GM20000 (cell line): ENCODE measurements around the gene ST6GALNAC3.

ENCODE experiments used
- DNase-seq: peaks from one replicate; pipeline ENCODE4 v3.0.0; 2012; ENCODE audit warnings: low spot score
- CTCF ChIP-seq: IDR thresholded peaks from 2 replicates; pipeline ENCODE4 v1.5.1; 2012; ENCODE audit warnings: mild to moderate bottlenecking, control low read depth; ENCODE audit errors: extremely low read depth, missing control alignments

ST6GALNAC3 gene

GRCh38 chr1:76290271-76290670, 215.7 kb downstream of the ST6GALNAC3 start:
- DNase-seq, result no peak
- no peak for TF ChIP-seq CTCF

- DNase-seq, result no peak
- TF ChIP-seq CTCF, result no peak
These were observed 216.6 kb downstream of the ST6GALNAC3 start for GRCh38 chr1:76291191-76291590.

GRCh38 chr1:76291737-76292136, 217.2 kb downstream of the ST6GALNAC3 start:
- no peak for DNase-seq
- no peak for TF ChIP-seq CTCF

- no peak for TF ChIP-seq CTCF
- no peak for DNase-seq
These were observed 218.1 kb downstream of the ST6GALNAC3 start for GRCh38 chr1:76292418-76293184.

- no peak for TF ChIP-seq CTCF
- DNase-seq, result no peak
These were observed 219.3 kb downstream of the ST6GALNAC3 start for GRCh38 chr1:76293831-76294230.

- DNase-seq, result peak; percentile 14
These were observed 220.1 kb downstream of the ST6GALNAC3 start for GRCh38 chr1:76294482-76295194.

More at GRCh38 chr1:76294482-76295194, 220.1 kb downstream of the ST6GALNAC3 start:
- TF ChIP-seq CTCF, result no peak
